ENCODE results near the gene SOD2. TPM values are rescaled to one million over a fixed set of nuclear protein-coding genes. Genes with fewer than 3 reads are reported as not detected.
A peak's percentile ranks its signal among the peaks of the same experiment; 100 is the strongest.

Gene SOD2
- total and polyA plus RNA-seq, 7 donors, result 171 to 1,498 (median 247) TPM

DNA sequence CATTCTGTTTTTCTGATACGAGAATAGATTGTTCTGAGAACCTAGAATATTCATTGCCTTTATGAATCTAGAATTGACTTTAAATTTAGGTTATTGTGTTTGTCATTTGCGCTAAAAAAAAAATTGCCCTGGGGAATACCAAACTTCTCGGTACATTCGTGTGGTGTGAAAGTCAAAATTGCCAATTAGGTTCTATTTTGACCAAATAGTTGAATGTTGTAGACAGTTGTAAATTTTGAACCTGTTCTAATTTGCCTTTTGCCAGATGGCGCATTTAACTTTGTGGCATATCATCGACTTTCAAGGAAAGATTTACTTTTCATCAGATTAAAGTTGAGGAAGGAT lies 37.3 kb upstream of the SOD2 start:
- no peak for DNase-seq
- no peaks in the 10 kb centered on the region for H3K9me3 ChIP-seq
- no peaks in the 10 kb centered on the region for H3K27me3 ChIP-seq
- H3K4me1 ChIP-seq, result peaks cover 0 to 73% (median 67%) of the 10 kb centered on the region in 4 donors
- intact Hi-C loops (cut with DNase I), result no loop called here
- WGBS, 2 donors, result 75 to 83% methylated on average over 6 of the region's 6 CpGs
- TF ChIP-seq POLR2AphosphoS5 (IDR thresholded peaks at IDR 0.05), result no peak
- no peak for TF ChIP-seq POLR2A (IDR thresholded peaks at IDR 0.05)
- no peak for TF ChIP-seq EP300 (IDR thresholded peaks at IDR 0.05)
- TF ChIP-seq CTCF (IDR thresholded peaks at IDR 0.05), result no peak
- peak overlapping the region in 1 of 4 donors; percentile 94 for H3K4me3 ChIP-seq
- H3K27ac ChIP-seq, result peak overlapping the region in 3 of 4 donors; percentile 3 to 100 (median 99)
- no peaks in the 10 kb centered on the region for H3K36me3 ChIP-seq

DNA sequence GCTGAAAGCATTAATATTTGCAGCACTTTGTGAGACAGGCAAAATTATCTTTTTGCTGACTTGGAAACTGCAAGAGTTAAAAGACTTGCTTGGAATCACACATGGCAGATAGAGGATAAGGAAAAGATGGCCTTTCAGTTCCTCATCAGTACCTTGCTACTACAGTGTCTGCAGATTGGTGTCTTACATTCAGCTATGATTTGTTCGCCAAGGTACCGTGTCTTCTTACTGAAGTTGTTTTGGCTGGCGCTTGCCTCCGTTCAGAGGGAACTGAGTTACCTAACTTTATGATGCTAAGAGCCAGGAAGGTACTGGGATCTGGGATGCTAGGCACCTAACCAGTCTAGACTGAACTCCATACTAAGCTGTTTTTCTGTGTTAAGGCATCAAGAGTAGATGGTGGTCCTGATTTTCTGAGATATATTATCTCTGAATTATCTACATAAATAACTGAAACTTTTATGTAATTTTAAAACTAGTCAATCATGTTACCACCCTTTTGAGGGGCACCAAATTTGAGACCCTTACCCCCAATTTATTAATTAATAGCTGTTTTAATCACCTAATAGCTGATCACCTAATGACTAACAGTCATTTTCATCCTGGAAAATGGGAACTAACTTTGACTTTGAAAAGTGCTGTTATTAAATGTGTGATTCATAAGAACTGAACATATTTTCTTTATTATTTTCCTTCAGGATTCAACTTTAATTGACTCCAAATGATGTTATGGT lies 36.7 kb upstream of the SOD2 start:
- WGBS, 2 donors, result 17 to 25% methylated on average over 4 of the region's 4 CpGs
- peak overlapping the region; percentile 3 to 100 (median 100) for H3K27ac ChIP-seq

DNA sequence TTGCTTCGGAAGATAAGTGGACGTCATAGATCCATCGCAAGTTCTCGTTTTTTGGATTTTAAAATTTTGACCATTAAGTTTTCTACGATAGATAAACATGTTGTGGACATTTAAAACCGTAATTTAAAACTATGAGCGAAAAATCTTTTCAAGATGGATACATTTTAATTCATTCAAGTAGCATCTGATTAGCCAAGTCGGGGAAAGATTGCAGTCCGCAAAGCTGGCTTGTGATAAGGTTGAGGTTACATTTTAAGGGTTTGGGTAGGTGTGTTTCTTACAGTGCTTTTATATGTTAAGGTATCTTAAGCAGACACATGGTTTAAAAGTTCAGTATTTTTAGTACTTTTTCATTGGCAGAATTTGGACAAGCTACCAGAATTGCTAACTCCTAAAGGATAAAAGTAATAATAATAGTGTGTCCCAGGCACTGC lies 35.5 kb upstream of the SOD2 start:
- WGBS, 2 donors, result 0 to 1% methylated on average over 9 of the region's 9 CpGs
- peaks cover 0 to 61% (median 57%) of the 10 kb centered on the region in 4 donors for H3K4me1 ChIP-seq
- intact Hi-C loops (cut with DNase I), result loop anchor here (2.0 kb wide), 1 partner anchor 240 kb away; the partner anchor contains the start of gene IGF2R
- no peaks in the 10 kb centered on the region for H3K36me3 ChIP-seq
- peak overlapping the region; percentile 97 to 100 (median 100) for H3K27ac ChIP-seq
- no peak for TF ChIP-seq POLR2A (IDR thresholded peaks at IDR 0.05)
- no peak for TF ChIP-seq EP300 (IDR thresholded peaks at IDR 0.05)
- TF ChIP-seq CTCF (IDR thresholded peaks at IDR 0.05), result no peak
- TF ChIP-seq POLR2AphosphoS5 (IDR thresholded peaks at IDR 0.05), result no peak
- H3K27me3 ChIP-seq, result no peaks in the 10 kb centered on the region
- H3K4me3 ChIP-seq, result peak overlapping the region; percentile 79 to 98 (median 92)
- H3K9me3 ChIP-seq, result no peaks in the 10 kb centered on the region
- no peak for DNase-seq

More for the DNA sequence above, 36.7 kb upstream of the SOD2 start:
- H3K27me3 ChIP-seq, result no peaks in the 10 kb centered on the region
- intact Hi-C loops (cut with DNase I), result loop anchor here (1.0 to 2.0 kb wide), 2 partner anchors 32 to 239 kb away; partner anchors contain the start of gene IGF2R
- H3K4me3 ChIP-seq, result peak overlapping the region in 2 of 4 donors; percentile 79 to 94
- no peak for DNase-seq
- H3K36me3 ChIP-seq, result no peaks in the 10 kb centered on the region
- no peak for TF ChIP-seq EP300 (IDR thresholded peaks at IDR 0.05)
- no peak for TF ChIP-seq CTCF (IDR thresholded peaks at IDR 0.05)
- TF ChIP-seq POLR2A (IDR thresholded peaks at IDR 0.05), result no peak
- TF ChIP-seq POLR2AphosphoS5 (IDR thresholded peaks at IDR 0.05), result no peak
- H3K4me1 ChIP-seq, result peaks cover 0 to 67% (median 63%) of the 10 kb centered on the region in 4 donors
- H3K9me3 ChIP-seq, result no peaks in the 10 kb centered on the region

DNA sequence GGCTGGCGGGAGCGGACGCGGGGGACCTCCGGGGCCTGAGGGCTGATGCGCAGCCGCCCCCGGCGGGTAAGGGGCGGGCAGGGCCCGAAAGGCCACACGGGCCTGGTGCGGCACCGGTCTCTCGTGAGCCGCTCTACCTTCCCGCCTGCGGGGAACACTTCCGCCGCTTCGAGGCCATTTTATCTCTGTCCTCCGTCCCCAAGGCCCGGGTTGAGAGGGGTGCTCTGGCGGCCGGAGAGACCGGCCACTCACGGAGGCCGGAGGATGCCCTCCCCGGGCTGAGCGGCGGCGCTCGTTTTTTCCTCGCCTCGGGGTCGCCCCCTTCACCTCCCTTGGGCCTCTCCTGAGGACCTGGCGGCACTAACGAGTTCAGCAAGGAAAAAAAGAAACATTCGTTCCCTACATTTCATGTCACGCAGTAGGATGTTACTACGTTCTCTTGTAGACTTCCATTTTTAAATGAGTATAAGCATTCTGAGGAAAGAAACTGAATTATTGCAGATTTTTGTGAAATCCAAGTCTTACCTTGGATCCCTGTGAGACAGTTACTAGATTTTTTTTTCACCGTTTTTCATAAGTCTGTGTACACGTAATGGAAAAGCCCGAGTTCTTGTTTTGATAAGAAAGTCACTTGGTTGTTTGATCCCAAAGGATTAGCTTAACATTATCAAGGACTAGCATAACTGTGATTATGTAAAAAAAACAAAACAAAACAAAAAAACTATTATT lies 34.8 kb upstream of the SOD2 start:
- H3K36me3 ChIP-seq, result no peaks in the 10 kb centered on the region
- TF ChIP-seq POLR2AphosphoS5 (IDR thresholded peaks at IDR 0.05) (peak in 1 of 4 donors; percentile 23), CTCF (IDR thresholded peaks at IDR 0.05) (no peak)
- no peaks in the 10 kb centered on the region for H3K9me3 ChIP-seq
- peaks cover 0 to 57% (median 52%) of the 10 kb centered on the region in 4 donors for H3K4me1 ChIP-seq
- no peak for DNase-seq
- intact Hi-C loops (cut with DNase I), result loop anchor here (1.0 to 2.0 kb wide), 3 partner anchors 35 to 241 kb away; partner anchors contain the start of genes IGF2R, SOD2 and TCP1
- H3K4me3 ChIP-seq, result peak overlapping the region; percentile 79 to 98 (median 92)
- H3K27ac ChIP-seq, result peak overlapping the region; percentile 97 to 100 (median 100)
- 0% methylated on average over 44 of the region's 44 CpGs for WGBS, 2 donors
- no peaks in the 10 kb centered on the region for H3K27me3 ChIP-seq
